GM10248 (cell line): Measurements from ENCODE around the gene PLSCR3.

Source experiments
- CTCF ChIA-PET: fragments of 300-600 bp; sonication (Branson Sonifier 250); formaldehyde crosslinking; extraction: SDS; loops from one replicate; lab custom pipeline; 2021; ENCODE audit warnings: antibody characterized with exemption; lab: Yijun Ruan, JAX
- POLR2A ChIA-PET: fragments of 350-650 bp; sonication (Branson Sonifier 250); formaldehyde crosslinking; extraction: SDS; loops from one replicate; lab custom pipeline; 2020; ENCODE audit warnings: antibody characterized with exemption; lab: Yijun Ruan, JAX
- DNase-seq: peaks from one replicate; pipeline ENCODE4 v3.0.0; 2012; ENCODE audit errors: extremely low spot score
- CTCF ChIP-seq: IDR thresholded peaks from 2 replicates; pipeline ENCODE4 v1.5.1; 2012; ENCODE audit warnings: mild to moderate bottlenecking, low read depth; ENCODE audit errors: extremely low read depth, missing control alignments, control extremely low read depth

The PLSCR3 gene

GRCh38 chr17:7389924-7390910 lies 4.1 kb downstream of the PLSCR3 start:
- CTCF ChIA-PET = interaction anchor here (1.8 kb wide), 1 partner anchor 171 kb away, joined by 6 read pairs; no protein-coding TSS in a partner anchor
- no peak for TF ChIP-seq CTCF
- POLR2A ChIA-PET = no interaction called here
- DNase-seq = no peak

GRCh38 chr17:7388856-7389255 lies 5.5 kb downstream of the PLSCR3 start:
- POLR2A ChIA-PET = interaction anchor here (0.5 kb wide), 1 partner anchor 298 kb away, joined by 3 read pairs; no protein-coding TSS in a partner anchor
- CTCF ChIA-PET = interaction anchor here (1.0 to 3.3 kb wide), 4 partner anchors 9 to 172 kb away, joined by 4 to 12 read pairs (median 8); no protein-coding TSS in a partner anchor
- no peak for DNase-seq
- no peak for TF ChIP-seq CTCF

GRCh38 chr17:7384489-7385081 lies 9.7 kb downstream of the PLSCR3 start:
- no peak for DNase-seq
- no peak for TF ChIP-seq CTCF
- ChIA-PET POLR2A (interaction anchor here (0.6 kb wide), 1 partner anchor 42 kb away, joined by 3 read pairs; no protein-coding TSS in a partner anchor), CTCF (interaction anchor here (0.8 kb wide), 1 partner anchor 178 kb away, joined by 3 read pairs; no protein-coding TSS in a partner anchor)

GRCh38 chr17:7383742-7384488 lies 10.4 kb downstream of the PLSCR3 start:
- POLR2A ChIA-PET = interaction anchor here (0.6 kb wide), 1 partner anchor 42 kb away, joined by 3 read pairs; no protein-coding TSS in a partner anchor
- peak; percentile 93 for DNase-seq
- no peak for TF ChIP-seq CTCF
- CTCF ChIA-PET = interaction anchor here (0.8 to 1.1 kb wide), 2 partner anchors 29 to 178 kb away, joined by 3 to 6 read pairs; partner anchors contain the start of gene TMEM95

- ChIA-PET CTCF (interaction anchor here (0.8 to 1.1 kb wide), 2 partner anchors 28 to 177 kb away, joined by 4 to 6 read pairs; partner anchors contain the start of gene TMEM95), POLR2A (no interaction called here)
- DNase-seq = no peak
- TF ChIP-seq CTCF = no peak
Measured at GRCh38 chr17:7383371-7383741, 11.0 kb downstream of the PLSCR3 start.
